Measurements from ENCODE around the gene PFAS. TPM values are rescaled to one million over a fixed set of nuclear protein-coding genes. Genes with fewer than 3 reads are reported as not detected.

PFAS gene
- total RNA-seq, 1 donor from 2014 or later: 37.2 TPM

DNA sequence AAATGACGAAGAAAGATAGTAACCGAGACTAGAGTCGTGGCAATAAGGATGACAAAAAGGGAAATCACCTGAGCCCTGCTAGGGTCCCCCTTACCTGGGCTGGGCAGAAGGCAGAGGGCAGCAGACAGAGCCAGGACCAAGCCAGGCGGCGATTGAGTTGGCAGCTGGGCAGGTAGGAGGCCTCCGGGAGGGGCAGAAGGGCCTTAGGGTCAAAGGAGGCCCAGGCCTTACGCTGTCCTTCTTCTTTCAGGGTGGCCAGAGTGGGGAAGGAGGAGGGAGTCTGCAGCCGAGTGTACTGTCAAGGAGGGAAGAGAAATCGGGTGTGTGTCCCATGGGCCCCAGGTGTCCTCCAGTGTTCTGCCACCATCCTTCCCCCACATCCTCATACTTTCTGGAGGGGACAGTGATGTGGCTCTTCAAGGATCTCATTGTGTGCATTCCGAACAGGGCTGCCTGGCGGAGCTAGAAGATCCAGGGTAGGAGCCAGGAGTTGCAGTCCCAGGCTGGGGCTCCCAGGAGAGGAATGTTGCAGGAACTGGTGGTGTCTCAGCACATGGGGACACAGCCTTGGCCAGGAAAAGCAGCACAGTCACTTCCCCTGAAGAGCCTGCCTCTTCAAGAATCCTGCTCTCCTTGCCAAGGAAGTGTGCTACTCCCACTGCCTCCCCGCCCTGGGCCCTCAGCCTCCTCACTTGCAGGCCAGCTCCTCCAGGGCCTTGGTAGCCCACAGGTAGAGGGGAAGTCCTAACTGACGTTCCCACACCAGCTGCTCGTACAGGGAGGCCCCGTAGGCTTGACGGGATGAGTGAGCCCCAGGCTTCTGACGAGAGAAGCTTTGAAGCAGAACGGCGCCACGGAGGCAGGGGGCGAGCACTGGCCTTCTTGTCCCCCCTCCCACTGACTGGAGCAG is 14.5 kb upstream of the PFAS start:
- H3K4me3 ChIP-seq (ENCODE audit: low read depth, low read length): no peak overlapping the region
- TF ChIP-seq, protein P1, sequence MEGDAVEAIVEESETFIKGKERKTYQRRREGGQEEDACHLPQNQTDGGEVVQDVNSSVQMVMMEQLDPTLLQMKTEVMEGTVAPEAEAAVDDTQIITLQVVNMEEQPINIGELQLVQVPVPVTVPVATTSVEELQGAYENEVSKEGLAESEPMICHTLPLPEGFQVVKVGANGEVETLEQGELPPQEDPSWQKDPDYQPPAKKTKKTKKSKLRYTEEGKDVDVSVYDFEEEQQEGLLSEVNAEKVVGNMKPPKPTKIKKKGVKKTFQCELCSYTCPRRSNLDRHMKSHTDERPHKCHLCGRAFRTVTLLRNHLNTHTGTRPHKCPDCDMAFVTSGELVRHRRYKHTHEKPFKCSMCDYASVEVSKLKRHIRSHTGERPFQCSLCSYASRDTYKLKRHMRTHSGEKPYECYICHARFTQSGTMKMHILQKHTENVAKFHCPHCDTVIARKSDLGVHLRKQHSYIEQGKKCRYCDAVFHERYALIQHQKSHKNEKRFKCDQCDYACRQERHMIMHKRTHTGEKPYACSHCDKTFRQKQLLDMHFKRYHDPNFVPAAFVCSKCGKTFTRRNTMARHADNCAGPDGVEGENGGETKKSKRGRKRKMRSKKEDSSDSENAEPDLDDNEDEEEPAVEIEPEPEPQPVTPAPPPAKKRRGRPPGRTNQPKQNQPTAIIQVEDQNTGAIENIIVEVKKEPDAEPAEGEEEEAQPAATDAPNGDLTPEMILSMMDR (conservative IDR thresholded peaks at IDR 0.05; ENCODE audit: low read depth, low read length): no peak
- no peak for DNase-seq (ENCODE audit: low read depth)

DNA sequence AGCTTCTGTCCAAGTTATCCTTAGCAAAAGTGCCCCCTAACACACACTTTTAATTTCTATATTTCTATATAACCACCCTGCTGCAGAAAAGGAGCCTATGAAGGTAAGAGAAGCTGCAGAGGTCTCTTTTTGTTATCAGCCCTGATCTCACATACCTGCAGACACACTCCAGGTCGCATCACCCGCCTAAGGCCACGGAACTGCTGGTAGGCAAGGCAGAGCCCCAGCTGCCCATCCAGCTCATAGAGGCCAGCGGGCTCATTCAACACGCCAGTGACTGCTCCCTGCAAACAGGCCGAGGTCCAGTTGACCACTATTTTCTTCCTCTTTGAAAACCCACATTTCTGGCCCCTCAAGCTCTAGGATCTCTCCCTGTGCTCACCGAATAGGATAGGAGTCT is 13.4 kb upstream of the PFAS start:
- TF ChIP-seq, protein P1 (conservative IDR thresholded peaks at IDR 0.05; ENCODE audit: low read depth, low read length): no peak
- DNase-seq (ENCODE audit: low read depth): no peak
- H3K4me3 ChIP-seq (ENCODE audit: low read depth, low read length): no peak overlapping the region

DNA sequence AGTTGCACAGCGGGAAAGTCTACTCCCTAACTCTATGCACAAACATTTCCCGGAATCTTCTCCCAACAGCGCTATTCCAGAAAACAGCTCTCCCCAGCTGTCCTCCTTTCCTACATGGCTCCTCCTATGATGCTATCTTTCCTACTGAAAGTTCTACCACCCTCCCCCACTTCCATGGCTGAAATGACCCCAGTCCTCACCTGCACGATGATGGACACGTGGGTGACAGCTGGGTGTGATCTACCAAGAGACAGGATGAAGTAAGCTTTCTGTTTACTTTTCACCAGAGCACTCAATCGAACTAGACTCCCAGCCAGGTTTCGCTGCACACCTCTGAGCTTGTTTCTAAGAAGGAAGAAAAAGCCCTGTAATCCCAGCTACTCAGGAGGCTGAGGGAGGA is 11.9 kb upstream of the PFAS start:
- H3K4me3 ChIP-seq (ENCODE audit: low read depth, low read length): no peak overlapping the region
- DNase-seq (ENCODE audit: low read depth): no peak
- TF ChIP-seq, protein P1 (conservative IDR thresholded peaks at IDR 0.05; ENCODE audit: low read depth, low read length): no peak

DNA sequence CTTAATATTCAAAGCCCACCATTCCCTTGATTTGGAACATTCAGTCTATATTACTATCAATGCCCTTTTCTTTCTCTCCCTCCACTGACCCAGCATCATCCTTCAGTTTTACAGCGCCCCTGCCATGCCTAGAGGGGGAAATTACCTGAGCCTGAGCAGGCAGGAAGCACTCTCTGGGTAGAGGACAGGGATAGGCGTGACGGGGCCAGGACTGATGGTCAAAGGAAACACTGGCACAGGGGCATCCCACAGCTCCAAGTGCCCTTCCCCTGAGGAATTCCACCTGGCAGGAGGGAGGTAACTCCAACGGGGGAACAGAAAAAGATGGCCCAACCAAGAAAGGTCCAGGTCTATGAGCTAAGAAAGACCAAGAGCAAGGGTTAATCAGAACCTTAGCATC is 11.2 kb upstream of the PFAS start:
- TF ChIP-seq, protein P1 (conservative IDR thresholded peaks at IDR 0.05; ENCODE audit: low read depth, low read length): no peak
- H3K4me3 ChIP-seq (ENCODE audit: low read depth, low read length): no peak overlapping the region
- DNase-seq (ENCODE audit: low read depth): no peak

DNA sequence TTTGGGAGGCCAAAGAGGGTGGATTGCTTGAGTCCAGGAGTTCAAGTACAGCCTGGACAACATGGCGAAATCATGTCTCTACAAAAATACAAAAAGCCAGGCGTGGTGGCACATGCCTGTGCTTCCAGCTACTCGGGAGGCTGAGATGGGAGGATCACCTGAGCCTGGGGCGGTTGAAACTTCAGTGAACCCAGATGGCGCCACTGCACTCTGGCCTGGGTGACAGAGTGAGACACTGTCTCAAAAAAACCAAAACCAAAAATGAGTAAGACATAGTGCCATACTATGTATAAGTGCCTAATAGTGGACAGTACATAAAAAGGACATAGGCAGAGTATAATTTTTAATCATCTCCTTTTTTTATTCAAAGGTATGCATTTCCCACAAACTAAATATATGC is 5.3 kb upstream of the PFAS start:
- no peak for DNase-seq (ENCODE audit: low read depth)
- TF ChIP-seq, protein P1 (conservative IDR thresholded peaks at IDR 0.05; ENCODE audit: low read depth, low read length): no peak
- H3K4me3 ChIP-seq (ENCODE audit: low read depth, low read length): no peak overlapping the region

DNA sequence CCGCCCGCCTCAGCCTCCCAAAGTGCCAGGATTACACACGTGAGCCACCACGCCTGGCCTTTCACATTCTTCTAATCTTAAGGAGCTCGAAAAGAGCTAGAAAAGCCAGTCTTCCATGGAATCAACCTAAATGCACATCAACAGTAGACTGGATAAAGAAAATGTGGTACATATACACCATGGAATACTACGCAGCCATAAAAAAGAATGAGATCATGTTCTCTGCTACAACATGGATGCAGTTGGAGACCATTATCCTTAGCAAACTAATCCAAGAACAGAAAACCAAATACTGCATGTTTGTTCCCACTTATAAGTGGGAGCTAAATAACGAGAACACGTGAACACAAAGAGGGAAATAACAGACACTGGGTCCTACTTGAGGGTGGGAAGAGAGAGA is 4.3 kb upstream of the PFAS start:
- TF ChIP-seq, protein P1 (conservative IDR thresholded peaks at IDR 0.05; ENCODE audit: low read depth, low read length): no peak
- H3K4me3 ChIP-seq (ENCODE audit: low read depth, low read length): no peak overlapping the region
- DNase-seq (ENCODE audit: low read depth): no peak

All from epithelial cell of proximal tubule (primary cell).